Left lobe of liver (tissue), 2 donors: ENCODE measurements around the gene LIME1. TPM values are rescaled to one million over a fixed set of nuclear protein-coding genes. Genes with fewer than 3 reads are reported as not detected.
A peak's percentile ranks its signal among the peaks of the same experiment; 100 is the strongest.

Experiments
- ATAC-seq: fragments of 200-7000 bp; cut with Tn5 transposase; one replicate; pipeline ENCODE4 v1.9.1; 2020; ENCODE audit warnings: mild to moderate bottlenecking, moderate library complexity
- DNase-seq: peaks from one replicate; pipeline ENCODE4 v3.0.0-alpha.2; 2020; ENCODE audit warnings: low spot score
- total RNA-seq: library from RNA; stranded (reverse); gene quantifications from one replicate; pipeline ENCODE4 v1.2.1, GENCODE V29; 2021
- donor health status: DM: no; HTN: no; CAD: no; lungs with moderate emphysema.
- donor health status: DM: no; HTN: yes; CAD: no.

Gene LIME1
- 122 TPM for total RNA-seq

DNA sequence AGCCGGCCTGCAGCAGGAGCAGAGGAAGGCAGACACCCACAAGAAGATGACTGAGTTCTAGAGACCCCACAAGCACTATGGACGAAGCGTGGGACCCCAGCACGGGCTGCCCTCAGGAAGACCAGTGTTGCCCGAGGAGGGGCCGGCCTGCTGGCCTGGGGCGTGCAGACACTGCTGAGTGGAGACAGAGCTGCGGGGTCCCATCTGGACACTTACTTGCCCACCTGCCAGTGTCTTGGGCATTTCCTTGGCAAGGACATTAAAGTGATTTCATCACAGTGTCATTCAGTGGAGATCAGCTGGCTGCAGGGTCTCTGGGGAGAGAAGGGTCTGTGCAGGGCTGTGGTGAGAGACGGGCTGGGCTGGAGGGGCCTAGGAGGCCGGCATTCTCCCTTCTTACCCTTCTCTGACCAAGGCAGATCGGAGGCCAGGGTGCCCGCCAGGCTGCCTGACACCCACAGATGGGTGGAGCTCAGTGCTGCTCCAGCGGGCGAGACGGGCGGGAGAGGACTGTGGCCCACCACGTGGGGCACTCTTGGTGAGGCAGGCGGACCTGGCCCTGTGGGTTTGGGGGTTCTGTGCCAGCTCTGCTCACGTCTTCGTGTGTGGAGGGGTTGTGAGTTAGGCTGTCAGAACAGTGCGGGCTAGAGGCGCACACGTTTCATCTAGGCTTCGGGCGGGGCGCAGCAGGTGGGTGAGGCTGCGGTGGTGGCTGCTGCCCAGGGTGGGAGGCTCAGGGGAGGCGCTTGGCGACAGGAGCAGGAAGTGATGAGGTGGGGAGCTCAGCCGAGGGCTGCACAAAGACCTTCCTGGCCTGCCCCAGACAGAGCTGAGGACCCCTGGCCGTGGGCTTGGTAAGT, at the start of gene LIME1:
Gene LIME1, plus strand, starts transcription at position 806 of the 860 bp plus-strand sequence. CDS start 886 bp downstream, outside the sequence.
- ATAC-seq = peak; percentile 16
- DNase-seq = peak; percentile 90

GRCh38 chr20:63687419-63688178, 48.9 kb upstream of the LIME1 start:
- ATAC-seq (no peak), DNase-seq (no peak)

DNA sequence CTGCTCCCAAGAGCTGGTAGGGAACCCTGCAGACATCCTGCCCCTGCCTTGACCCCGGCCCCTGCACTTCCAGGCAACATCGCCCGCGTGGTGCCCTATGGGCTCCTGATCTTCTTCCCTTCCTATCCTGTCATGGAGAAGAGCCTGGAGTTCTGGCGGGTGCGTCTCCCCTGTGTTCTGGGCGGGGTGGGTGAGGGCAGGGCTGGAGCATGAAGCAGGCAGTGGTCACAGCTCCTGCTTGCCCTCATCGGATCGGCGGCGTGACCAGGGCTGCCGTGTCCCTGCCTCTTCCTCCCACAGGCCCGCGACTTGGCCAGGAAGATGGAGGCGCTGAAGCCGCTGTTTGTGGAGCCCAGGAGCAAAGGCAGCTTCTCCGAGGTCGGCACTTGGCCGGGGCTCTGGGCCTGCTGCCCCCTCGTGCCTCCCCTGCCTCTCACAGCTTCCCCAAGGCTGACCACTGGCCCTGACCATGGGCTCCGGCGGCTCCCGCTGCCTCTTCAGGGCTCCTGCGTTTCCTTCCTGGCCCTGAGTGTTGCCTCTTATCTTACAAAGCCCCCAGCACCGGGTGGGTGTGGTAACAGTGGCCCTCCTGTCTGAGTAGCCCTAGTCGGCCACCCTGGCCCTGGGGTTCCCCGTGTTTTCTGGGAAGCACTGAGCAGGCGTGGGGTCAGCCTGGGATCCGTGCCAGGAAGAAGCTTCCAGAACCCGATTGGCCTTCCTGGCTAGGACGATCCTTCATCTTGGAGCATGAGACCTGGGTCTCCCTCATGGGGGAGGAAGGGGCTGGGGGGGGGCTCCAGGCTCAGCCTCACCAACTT, 48.0 kb upstream of the LIME1 start:
- no peak for DNase-seq
- no peak for ATAC-seq

GRCh38 chr20:63689046-63690002, 47.1 kb upstream of the LIME1 start:
- no peak for ATAC-seq
- no peak for DNase-seq

DNA sequence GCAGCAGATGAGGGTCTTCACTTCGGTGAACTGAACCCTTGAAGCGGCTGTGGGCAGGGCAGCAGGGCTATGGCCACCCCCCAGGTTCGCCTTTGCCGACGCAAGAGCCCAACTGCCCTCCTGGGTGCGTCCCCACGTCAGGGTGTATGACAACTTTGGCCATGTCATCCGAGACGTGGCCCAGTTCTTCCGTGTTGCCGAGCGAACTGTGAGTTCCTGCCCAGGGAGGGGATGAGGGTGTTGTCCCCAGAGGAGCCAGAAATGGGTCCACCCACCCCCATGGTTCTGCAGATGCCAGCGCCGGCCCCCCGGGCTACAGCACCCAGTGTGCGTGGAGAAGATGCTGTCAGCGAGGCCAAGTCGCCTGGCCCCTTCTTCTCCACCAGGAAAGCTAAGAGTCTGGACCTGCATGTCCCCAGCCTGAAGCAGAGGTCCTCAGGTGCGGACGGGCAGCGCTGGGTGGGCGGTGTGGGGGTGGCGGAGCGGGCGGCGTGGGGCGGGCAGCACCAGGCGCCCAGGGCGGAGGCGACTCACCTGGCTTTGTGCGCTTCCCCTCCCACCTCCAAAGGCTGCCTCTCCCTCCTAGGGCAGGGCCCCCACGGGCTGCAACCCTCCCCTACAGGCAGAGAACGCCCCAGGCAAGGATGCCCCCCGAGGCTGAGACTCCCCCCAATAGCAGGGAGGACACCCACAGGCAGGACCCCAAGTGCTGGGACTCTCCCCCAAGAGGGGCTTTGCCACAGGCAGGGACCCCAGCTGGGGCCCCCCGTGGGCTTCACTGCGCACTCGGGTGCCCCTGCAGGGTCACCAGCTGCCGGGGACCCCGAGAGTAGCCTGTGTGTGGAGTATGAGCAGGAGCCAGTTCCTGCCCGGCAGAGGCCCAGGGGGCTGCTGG, 46.2 kb upstream of the LIME1 start:
- ATAC-seq (no peak), DNase-seq (no peak)

DNA sequence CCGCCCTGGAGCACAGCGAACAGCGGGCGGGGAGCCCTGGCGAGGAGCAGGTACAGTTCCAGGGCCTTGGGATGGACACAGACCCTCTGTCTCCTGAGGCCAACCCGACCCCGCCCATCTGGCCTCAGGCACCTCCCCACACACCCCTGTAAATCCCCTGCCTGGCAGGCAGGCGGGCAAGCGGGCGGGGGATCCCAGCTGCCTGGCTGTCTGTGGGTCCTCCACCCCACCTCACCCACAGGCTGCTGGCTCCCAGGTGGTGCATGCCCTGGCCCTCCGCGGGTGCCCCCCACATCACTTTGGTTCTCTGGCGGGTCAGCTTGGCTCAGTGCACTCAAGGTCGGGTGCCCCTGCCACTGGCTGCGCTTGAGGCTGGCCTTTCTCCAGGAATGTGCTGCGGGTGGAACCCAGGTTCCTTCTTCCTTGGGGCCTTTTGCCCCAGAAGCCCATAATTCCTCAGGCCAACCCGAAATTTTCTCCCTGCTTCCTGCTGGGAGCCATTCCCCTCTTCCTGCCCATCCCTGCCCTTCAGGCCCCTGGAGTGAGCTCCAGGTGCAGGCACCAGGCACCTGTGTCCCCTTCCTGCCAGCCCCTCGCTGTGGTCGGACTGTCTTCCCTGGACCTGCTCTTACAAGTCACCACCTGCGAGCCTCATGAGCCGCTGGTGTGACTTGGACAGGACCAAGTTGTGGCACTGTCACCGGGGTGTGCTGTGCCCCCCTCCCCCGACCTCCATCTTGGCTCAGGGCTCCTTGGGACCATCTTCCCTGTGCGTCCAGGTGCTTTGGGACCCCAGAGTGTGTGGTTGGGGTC, 45.4 kb upstream of the LIME1 start:
- no peak for DNase-seq
- no peak for ATAC-seq

DNA sequence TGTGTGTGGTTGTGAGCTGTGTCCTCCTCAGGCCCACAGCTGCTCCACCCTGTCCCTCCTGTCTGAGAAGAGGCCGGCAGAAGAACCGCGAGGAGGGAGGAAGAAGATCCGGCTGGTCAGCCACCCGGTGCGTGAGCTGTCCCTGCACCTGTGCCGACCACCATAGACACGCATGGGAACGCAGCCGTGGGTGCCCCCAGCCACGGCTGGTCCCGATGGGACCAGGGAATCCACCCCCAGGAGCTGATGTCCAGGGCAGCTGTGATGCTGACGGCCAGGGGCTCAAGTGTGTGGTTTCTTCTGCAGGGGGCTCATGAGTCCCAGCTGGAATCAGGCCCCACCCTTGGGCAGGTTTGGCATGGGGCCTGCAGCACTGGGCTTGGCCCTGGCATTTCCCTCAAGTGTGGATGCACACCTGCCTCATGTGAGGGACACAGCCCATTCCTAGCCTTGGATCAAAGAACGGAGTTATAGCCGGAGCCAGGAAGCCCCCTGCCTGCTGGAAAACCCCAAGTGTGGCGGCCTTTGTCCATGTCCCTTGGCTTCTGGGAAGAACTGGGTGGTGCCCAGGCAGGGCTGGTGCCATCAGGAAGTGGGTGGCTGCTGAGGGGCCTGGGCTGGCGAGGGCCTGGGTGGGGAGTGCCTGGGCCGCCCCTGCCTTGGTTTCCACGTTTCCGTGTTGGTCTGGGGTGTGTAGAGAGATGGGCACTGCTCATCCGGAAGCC, 44.6 kb upstream of the LIME1 start:
- ATAC-seq = no peak
- DNase-seq = no peak

- ATAC-seq (peak; percentile 3), DNase-seq (no peak)
Observed at GRCh38 chr20:63692436-63693082, 43.9 kb upstream of the LIME1 start.

DNA sequence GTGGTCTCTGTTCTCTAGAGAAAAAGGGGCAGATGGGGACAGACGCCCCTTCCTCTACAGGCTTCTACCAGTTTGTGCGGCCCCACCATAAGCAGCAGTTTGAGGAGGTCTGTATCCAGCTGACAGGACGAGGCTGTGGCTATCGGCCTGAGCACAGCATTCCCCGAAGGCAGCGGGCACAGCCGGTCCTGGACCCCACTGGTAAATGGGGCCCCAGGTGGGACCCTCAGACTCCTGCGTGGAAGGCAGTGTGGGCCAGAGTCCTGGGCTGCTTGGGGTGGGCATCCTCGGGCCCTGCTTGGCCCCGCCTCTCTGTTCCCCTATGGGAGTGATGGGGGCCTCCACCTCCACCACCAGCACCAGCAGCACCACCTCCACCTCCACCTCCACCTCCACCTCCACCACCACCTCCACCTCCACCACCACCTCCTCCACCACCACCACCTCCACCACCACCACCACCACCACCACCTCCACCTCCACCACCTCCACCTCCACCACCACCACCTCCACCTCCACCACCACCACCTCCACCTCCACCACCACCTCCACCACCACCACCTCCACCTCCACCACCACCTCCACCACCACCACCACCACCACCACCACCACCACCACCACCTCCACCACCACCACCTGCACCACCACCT, 43.3 kb upstream of the LIME1 start:
- ATAC-seq (no peak), DNase-seq (no peak)

GRCh38 chr20:63693733-63694583, 42.5 kb upstream of the LIME1 start:
- no peak for ATAC-seq
- no peak for DNase-seq

- DNase-seq (no peak), ATAC-seq (no peak)
Observed at GRCh38 chr20:63694584-63695423, 41.7 kb upstream of the LIME1 start.

GRCh38 chr20:63695424-63696305, 40.8 kb upstream of the LIME1 start:
- DNase-seq = peak; percentile 66
- ATAC-seq = peak; percentile 51

- DNase-seq (peak; percentile 50), ATAC-seq (peak; percentile 48)
Observed at GRCh38 chr20:63696306-63696627, 40.2 kb upstream of the LIME1 start.
